ENCODE results near the gene CISH. TPM values are rescaled to one million over a fixed set of nuclear protein-coding genes. Genes with fewer than 3 reads are reported as not detected.

The CISH gene
- total RNA-seq, 1 experiment from 2014 or later, result 1.7 TPM

- H3K9me3 Mint-ChIP-seq, result no peaks in the 10 kb centered on the region
- Histone ChIP-seq H3K18ac (ENCODE audit: insufficient read length, low read depth, low read length) (peak within 1 kb of the TSS; percentile 53), H3K23me2 (ENCODE audit: insufficient read length, low read depth, low read length, poor library complexity, severe bottlenecking) (peaks cover 10% of the 10 kb centered on the region), H2BK20ac (ENCODE audit: low read depth, low read length, poor library complexity, severe bottlenecking) (no peak within 1 kb of the TSS), H4K5ac (ENCODE audit: insufficient read length, low read depth, low read length) (no peak within 1 kb of the TSS), H4K8ac (replicated peaks; ENCODE audit: insufficient read length, low read depth, low read length) (no peak within 1 kb of the TSS), H3K9me3 (ENCODE audit: control insufficient read depth, low read depth, low read length) (no peaks in the 10 kb centered on the region), H2AK5ac (ENCODE audit: insufficient read length, low read length) (no peak within 1 kb of the TSS), H2AFZ (ENCODE audit: low read length) (peak within 1 kb of the TSS; percentile 80), H3K27me3 (ENCODE audit: insufficient read depth, low read length) (peaks cover 3% of the 10 kb centered on the region; the same call in 1 of the 2 replicates), H3K14ac (ENCODE audit: insufficient read depth, low read length) (peak within 1 kb of the TSS; percentile 90; the same call in 1 of the 2 replicates), H3K23ac (ENCODE audit: insufficient read length, low read depth, low read length) (no peak within 1 kb of the TSS), H3K4me2 (ENCODE audit: insufficient read depth, insufficient read length, low read length) (peak within 1 kb of the TSS; percentile 58), H3K79me1 (ENCODE audit: insufficient read depth, low read depth, low read length, poor library complexity, severe bottlenecking) (no peaks in the 10 kb centered on the region), H3T11ph (ENCODE audit: low read length) (no peak within 1 kb of the TSS), H2BK5ac (ENCODE audit: insufficient read length, low read length) (no peak within 1 kb of the TSS), H3K79me2 (ENCODE audit: insufficient read depth, low read length) (no peaks in the 10 kb centered on the region), H3K27ac (ENCODE audit: insufficient read length, low read depth, low read length) (no peak within 1 kb of the TSS), H2BK120ac (ENCODE audit: low read depth, low read length, poor library complexity, severe bottlenecking) (no peak within 1 kb of the TSS), H3K56ac (ENCODE audit: insufficient read length, low read depth, low read length) (no peak within 1 kb of the TSS), H2BK15ac (ENCODE audit: low read depth, low read length) (no peak within 1 kb of the TSS), H3K4me1 (ENCODE audit: insufficient read depth, low read length) (no peaks in the 10 kb centered on the region; the same call in 1 of the 2 replicates), H3K4ac (ENCODE audit: low read depth, low read length) (no peak within 1 kb of the TSS), H4K91ac (ENCODE audit: insufficient read length, low read depth, low read length) (no peak within 1 kb of the TSS), H4K20me1 (ENCODE audit: control insufficient read depth, insufficient read depth, insufficient read length) (no peaks in the 10 kb centered on the region), H3K9ac (ENCODE audit: extremely low read depth, insufficient read length, low read length) (peak within 1 kb of the TSS; percentile 85), H2BK12ac (ENCODE audit: insufficient read length, low read depth, low read length) (no peak within 1 kb of the TSS)
- DNase-seq, result peak; percentile 96
- H3K27ac Mint-ChIP-seq, result peak within 1 kb of the TSS; percentile 92 to 98 (median 96)
- H3K4me1 Mint-ChIP-seq, result peaks cover 7 to 18% of the 10 kb centered on the region in 2 experiments
- peak within 1 kb of the TSS; percentile 97 to 99 for H3K4me3 Mint-ChIP-seq
- no peak for TF ChIP-seq CTCF (conservative IDR thresholded peaks at IDR 0.05)
- no CpG with 5 or more reads among the region's 55 CpGs for WGBS (ENCODE audit: extremely low coverage, insufficient read length, low lambda C conversion rate)
- peaks cover 13% of the 10 kb centered on the region for H3K27me3 Mint-ChIP-seq (ENCODE audit: low read depth)
- H3K36me3 Mint-ChIP-seq (ENCODE audit: insufficient read depth in 1 of 3, low read depth in 3 of 3), result peaks cover 0 to 10% (median 1%) of the 10 kb centered on the region in 3 experiments; a peak in 3 of 7 replicates
Observed at GRCh38 chr3:50568947-50569749, 42.4 kb downstream of the CISH start, which contains the start of gene HEMK1. Gene HEMK1, plus strand, starts transcription at chr3:50569522. Its CDS starts 1,583 bp downstream, at chr3:50571105.

All from H9 (cell line).